H9 (cell line): ENCODE measurements around the gene ANGPTL7. TPM values are rescaled to one million over a fixed set of nuclear protein-coding genes. Genes with fewer than 3 reads are reported as not detected.
A peak's percentile ranks its signal among the peaks of the same experiment; 100 is the strongest.

Source experiments
- DNase-seq: peaks from one replicate; pipeline ENCODE4 v3.0.0-alpha.2; 2017
- H2AFZ ChIP-seq: one replicate; pipeline ENCODE4 v1.6.1; 2013; ENCODE audit warnings: mild to moderate bottlenecking, low read length, control low read depth, moderate library complexity
- H2AK5ac ChIP-seq: 2 replicates; pipeline ENCODE4 v1.6.1; 2013; ENCODE audit warnings: low read length, control low read depth, mixed read lengths; ENCODE audit not compliant: insufficient read length
- H2BK120ac ChIP-seq: one replicate; pipeline ENCODE4 v1.6.1; 2013; ENCODE audit warnings: low read depth, mild to moderate bottlenecking, low read length, control low read depth, inconsistent platforms; ENCODE audit not compliant: poor library complexity, severe bottlenecking
- H2BK12ac ChIP-seq: 2 replicates; pipeline ENCODE4 v1.6.1; 2013; ENCODE audit warnings: low read length, control low read depth, mixed read lengths, low read depth; ENCODE audit not compliant: insufficient read length
- H2BK15ac ChIP-seq: 2 replicates; pipeline ENCODE4 v1.6.1; 2013; ENCODE audit warnings: low read depth, low read length, control low read depth
- H2BK20ac ChIP-seq: one replicate; pipeline ENCODE4 v1.6.1; 2013; ENCODE audit warnings: low read depth, mild to moderate bottlenecking, low read length, control low read depth, inconsistent platforms; ENCODE audit not compliant: poor library complexity, severe bottlenecking
- H2BK5ac ChIP-seq: 2 replicates; pipeline ENCODE4 v1.6.1; 2013; ENCODE audit warnings: low read length, control low read depth, mixed read lengths; ENCODE audit not compliant: insufficient read length
- H3K14ac ChIP-seq: 2 replicates; pipeline ENCODE4 v1.6.1; 2013; ENCODE audit warnings: low read length, control low read depth; ENCODE audit not compliant: insufficient read depth
- H3K18ac ChIP-seq: 2 replicates; pipeline ENCODE4 v1.6.1; 2013; ENCODE audit warnings: low read depth, mild to moderate bottlenecking, mixed read lengths, low read length, control low read depth; ENCODE audit not compliant: insufficient read length
- H3K23ac ChIP-seq: 2 replicates; pipeline ENCODE4 v1.6.1; 2013; ENCODE audit warnings: low read length, control low read depth, mixed read lengths, low read depth; ENCODE audit not compliant: insufficient read length
- H3K23me2 ChIP-seq: 2 replicates; pipeline ENCODE4 v1.6.1; 2013; ENCODE audit warnings: low read depth, mild to moderate bottlenecking, mixed read lengths, low read length, control low read depth; ENCODE audit not compliant: insufficient read length, poor library complexity, severe bottlenecking
- H3K27ac ChIP-seq: 2 replicates; pipeline ENCODE4 v1.5.1; 2013; ENCODE audit warnings: low read length, control low read depth, mixed read lengths, low read depth; ENCODE audit not compliant: insufficient read length
- H3K27me3 ChIP-seq: 2 replicates; pipeline ENCODE4 v1.6.1; 2013; ENCODE audit warnings: low read length, control low read depth, inconsistent platforms; ENCODE audit not compliant: insufficient read depth
- H3K4ac ChIP-seq: 2 replicates; pipeline ENCODE4 v1.6.1; 2013; ENCODE audit warnings: low read depth, mild to moderate bottlenecking, control low read depth, inconsistent platforms, low read length, moderate library complexity
- H3K4me1 ChIP-seq: 2 replicates; pipeline ENCODE4 v1.6.1; 2013; ENCODE audit warnings: low read length, control low read depth, inconsistent platforms; ENCODE audit not compliant: insufficient read depth
- H3K4me2 ChIP-seq: 2 replicates; pipeline ENCODE4 v1.6.1; 2013; ENCODE audit warnings: low read length, control low read depth, mixed read lengths; ENCODE audit not compliant: insufficient read length, insufficient read depth
- H3K56ac ChIP-seq: 2 replicates; pipeline ENCODE4 v1.6.1; 2013; ENCODE audit warnings: low read depth, mild to moderate bottlenecking, mixed read lengths, low read length, control low read depth; ENCODE audit not compliant: insufficient read length
- H3K79me1 ChIP-seq: 2 replicates; pipeline ENCODE4 v1.6.1; 2013; ENCODE audit warnings: low read depth, mild to moderate bottlenecking, moderate library complexity, low read length, control low read depth, inconsistent platforms; ENCODE audit not compliant: insufficient read depth, poor library complexity, severe bottlenecking
- H3K79me2 ChIP-seq: 2 replicates; pipeline ENCODE4 v1.6.1; 2013; ENCODE audit warnings: low read length, control low read depth, inconsistent platforms; ENCODE audit not compliant: insufficient read depth
- H3K9ac ChIP-seq: 2 replicates; pipeline ENCODE4 v1.6.1; 2013; ENCODE audit warnings: low read length, control low read depth, mixed read lengths; ENCODE audit not compliant: insufficient read length; ENCODE audit errors: extremely low read depth
- H3K9me3 ChIP-seq: one replicate; pipeline ENCODE4 v1.6.1; 2013; ENCODE audit warnings: low read depth, low read length, inconsistent platforms; ENCODE audit not compliant: control insufficient read depth
- H3T11ph ChIP-seq: one replicate; pipeline ENCODE4 v1.6.1; 2013; ENCODE audit warnings: mild to moderate bottlenecking, low read length, control low read depth, inconsistent platforms
- H4K20me1 ChIP-seq: one replicate; pipeline ENCODE4 v1.6.1; 2013; ENCODE audit not compliant: control insufficient read depth, insufficient read length, insufficient read depth
- H4K5ac ChIP-seq: 2 replicates; pipeline ENCODE4 v1.6.1; 2013; ENCODE audit warnings: low read depth, mild to moderate bottlenecking, mixed read lengths, low read length, control low read depth; ENCODE audit not compliant: insufficient read length
- H4K8ac ChIP-seq: replicated peaks from 2 replicates; pipeline ENCODE4 v1.6.1; 2013; ENCODE audit warnings: low read length, control low read depth, mixed read lengths, low read depth; ENCODE audit not compliant: insufficient read length
- H4K91ac ChIP-seq: 2 replicates; pipeline ENCODE4 v1.6.1; 2013; ENCODE audit warnings: low read depth, mild to moderate bottlenecking, moderate library complexity, mixed read lengths, low read length, control low read depth; ENCODE audit not compliant: insufficient read length
- H3K27ac Mint-ChIP-seq, 3 experiments: 2 replicates in 2 of 3; 3 replicates in 1 of 3; pipeline ENCODE4 v1.8.0; 2020 to 2021; ENCODE audit warnings: mixed read lengths in 3 of 3, mild to moderate bottlenecking in 1 of 3, moderate library complexity in 1 of 3
- H3K27me3 Mint-ChIP-seq: 2 replicates; pipeline ENCODE4 v1.8.0; 2021; ENCODE audit warnings: low read depth, mild to moderate bottlenecking, moderate library complexity, mixed read lengths
- H3K36me3 Mint-ChIP-seq, 3 experiments: 2 replicates in 2 of 3; 3 replicates in 1 of 3; pipeline ENCODE4 v1.8.0; 2020 to 2021; ENCODE audit warnings: low read depth in 3 of 3, mixed read lengths in 3 of 3; ENCODE audit not compliant: insufficient read depth in 1 of 3
- H3K4me1 Mint-ChIP-seq, 2 experiments: 2 replicates each; pipeline ENCODE4 v1.8.0; 2020; ENCODE audit warnings: mixed read lengths in 2 of 2
- H3K4me3 Mint-ChIP-seq, 2 experiments: 2 replicates in 1 of 2; 3 replicates in 1 of 2; pipeline ENCODE4 v1.8.0; 2020 to 2021; ENCODE audit warnings: mild to moderate bottlenecking in 2 of 2, mixed read lengths in 2 of 2, moderate library complexity in 1 of 2
- H3K9me3 Mint-ChIP-seq, 2 experiments: 2 replicates in 1 of 2; 3 replicates in 1 of 2; pipeline ENCODE4 v1.8.0; 2020; ENCODE audit warnings: mild to moderate bottlenecking in 2 of 2, mixed read lengths in 2 of 2, moderate library complexity in 1 of 2
- CTCF ChIP-seq: fragments of 200-600 bp; sonication (generic); conservative IDR thresholded peaks from 3 replicates; pipeline ENCODE4 v1.8.0; 2021; ENCODE audit warnings: antibody characterized with exemption, mild to moderate bottlenecking
- WGBS: extraction: QIAGEN DNeasy Blood & Tissue Kit; methylation state at CpG from one replicate; pipeline ENCODE4 v1.1.7; 2013; ENCODE audit warnings: missing lambda C conversion rate, low lambda C conversion rate, mixed read lengths; ENCODE audit not compliant: insufficient read length; ENCODE audit errors: extremely low coverage; 5-methylcytosine and 5-hydroxymethylcytosine counted together
- total RNA-seq: library from RNA; stranded (reverse); gene quantifications from 2 replicates; pipeline ENCODE4 v1.2.1, GENCODE V29; 2021

Gene ANGPTL7
- total RNA-seq, 1 experiment from 2014 or later: not detected

- Histone ChIP-seq H3K4me2 (no peak overlapping the region), H3K4me1 (0 out of 2 replicates have a peak, but pooled peaks cover 3% of the 10 kb centered on the region), H2BK12ac (no peak overlapping the region), H2AK5ac (no peak overlapping the region), H2AFZ (no peak overlapping the region), H3K79me2 (no peaks in the 10 kb centered on the region), H3K27me3 (no peaks in the 10 kb centered on the region), H3K27ac (no peak overlapping the region), H3K9me3 (no peaks in the 10 kb centered on the region), H2BK5ac (no peak overlapping the region), H3K14ac (no peak overlapping the region), H4K20me1 (no peaks in the 10 kb centered on the region), H3K4ac (no peak overlapping the region), H2BK15ac (no peak overlapping the region), H3T11ph (no peak overlapping the region), H3K23me2 (no peaks in the 10 kb centered on the region), H3K56ac (no peak overlapping the region), H3K23ac (no peak overlapping the region), H3K18ac (no peak overlapping the region), H3K9ac (no peak overlapping the region), H4K5ac (no peak overlapping the region), H4K8ac (no peak overlapping the region), H2BK20ac (no peak overlapping the region), H2BK120ac (no peak overlapping the region), H4K91ac (no peak overlapping the region), H3K79me1 (no peaks in the 10 kb centered on the region)
- DNase-seq: no peak
- no peaks in the 10 kb centered on the region for H3K27me3 Mint-ChIP-seq
- WGBS: no CpG with 5 or more reads among the region's 4 CpGs
- peaks cover 11 to 14% of the 10 kb centered on the region in 2 experiments for H3K4me1 Mint-ChIP-seq
- no peaks in the 10 kb centered on the region for H3K9me3 Mint-ChIP-seq
- H3K27ac Mint-ChIP-seq: peak overlapping the region in 1 of 3 experiments; percentile 74; a peak in 3 of 7 replicates
- no peak overlapping the region for H3K4me3 Mint-ChIP-seq
- H3K36me3 Mint-ChIP-seq: peaks cover 32 to 69% (median 46%) of the 10 kb centered on the region in 3 experiments; a peak in 6 of 7 replicates
- no peak for TF ChIP-seq CTCF
Observed at GRCh38 chr1:11147197-11147770, 41.9 kb upstream of the ANGPTL7 start.
